Neural progenitor cell (in vitro differentiated cells): Measurements from ENCODE around the gene DOK5. TPM values are rescaled to one million over a fixed set of nuclear protein-coding genes. Genes with fewer than 3 reads are reported as not detected.

Experiments used
- DNase-seq: peaks from one replicate; pipeline ENCODE4 v3.0.0-alpha.2; 2016; ENCODE audit warnings: low spot score
- H2AFZ ChIP-seq: fragments of 200-600 bp; sonication (generic); replicated peaks from 2 replicates; pipeline ENCODE4 v1.6.1; 2016; ENCODE audit warnings: antibody characterized with exemption
- H3F3A ChIP-seq: fragments of 200-600 bp; sonication (generic); 2 replicates; pipeline ENCODE4 v1.6.1; 2016; ENCODE audit warnings: antibody characterized with exemption, low read depth
- H3K27ac ChIP-seq: fragments of 200-600 bp; sonication (generic); 2 replicates; pipeline ENCODE4 v1.5.1; 2016; ENCODE audit warnings: mild to moderate bottlenecking
- H3K27me3 ChIP-seq: fragments of 200-600 bp; sonication (generic); 2 replicates; pipeline ENCODE4 v1.6.1; 2016; ENCODE audit warnings: mild to moderate bottlenecking, moderate library complexity
- H3K36me3 ChIP-seq: fragments of 200-600 bp; sonication (generic); 2 replicates; pipeline ENCODE4 v1.5.1; 2016
- H3K4me1 ChIP-seq: fragments of 200-600 bp; sonication (generic); 2 replicates; pipeline ENCODE4 v1.6.1; 2016; ENCODE audit warnings: mixed run types
- H3K4me2 ChIP-seq: fragments of 200-600 bp; sonication (generic); 2 replicates; pipeline ENCODE4 v1.6.1; 2016
- H3K4me3 ChIP-seq: fragments of 200-600 bp; sonication (generic); 2 replicates; pipeline ENCODE4 v1.5.1; 2016
- H3K79me2 ChIP-seq: fragments of 200-600 bp; sonication (generic); 2 replicates; pipeline ENCODE4 v1.6.1; 2016; ENCODE audit warnings: low read depth
- H3K9ac ChIP-seq: fragments of 200-600 bp; sonication (generic); 2 replicates; pipeline ENCODE4 v1.6.1; 2016
- H3K9me3 ChIP-seq: fragments of 200-600 bp; sonication (generic); 2 replicates; pipeline ENCODE4 v1.5.1; 2016; ENCODE audit warnings: low read depth
- H4K20me1 ChIP-seq: fragments of 200-600 bp; sonication (generic); 2 replicates; pipeline ENCODE4 v1.6.1; 2016; ENCODE audit warnings: low read depth
- H3K27ac Mint-ChIP-seq: 3 replicates; pipeline ENCODE4 v1.8.0; 2021; ENCODE audit warnings: mixed read lengths
- H3K27me3 Mint-ChIP-seq: 2 replicates; pipeline ENCODE4 v1.8.0; 2022; ENCODE audit warnings: low read depth, mild to moderate bottlenecking, inconsistent platforms, moderate library complexity, mixed read lengths; ENCODE audit not compliant: insufficient read depth
- H3K36me3 Mint-ChIP-seq: 3 replicates; pipeline ENCODE4 v1.8.0; 2021; ENCODE audit warnings: mixed read lengths
- H3K4me1 Mint-ChIP-seq: 3 replicates; pipeline ENCODE4 v1.8.0; 2021; ENCODE audit warnings: mixed read lengths
- H3K4me3 Mint-ChIP-seq: 3 replicates; pipeline ENCODE4 v1.8.0; 2021; ENCODE audit warnings: mild to moderate bottlenecking, moderate library complexity, mixed read lengths
- H3K9me3 Mint-ChIP-seq: 3 replicates; pipeline ENCODE4 v1.8.0; 2020; ENCODE audit warnings: mixed read lengths
- EZH2 ChIP-seq: fragments of 200-600 bp; sonication (generic); IDR thresholded peaks from 2 replicates; pipeline ENCODE4 v1.6.1; 2017; ENCODE audit warnings: antibody characterized with exemption, mild to moderate bottlenecking, moderate library complexity
- EZH2phosphoT487 ChIP-seq: fragments of 200-600 bp; sonication (generic); IDR thresholded peaks from 2 replicates; pipeline ENCODE4 v1.6.1; 2017; ENCODE audit warnings: antibody characterized with exemption
- total RNA-seq: library from RNA; depleted of rRNA; stranded (reverse); fragments of >200 nt; gene quantifications from 2 replicates; pipeline ENCODE4 v1.2.3, GENCODE V29; 2015; ENCODE audit warnings: low replicate concordance
- TF ChIP-seq, protein P1 (sequence below): fragments of 200-600 bp; sonication (generic); IDR thresholded peaks from 2 replicates; pipeline ENCODE4 v1.5.1; 2017; ENCODE audit warnings: antibody characterized with exemption, mild to moderate bottlenecking

DOK5 gene
- total RNA-seq, 1 donor from 2014 or later, result 3.1 TPM

DNA sequence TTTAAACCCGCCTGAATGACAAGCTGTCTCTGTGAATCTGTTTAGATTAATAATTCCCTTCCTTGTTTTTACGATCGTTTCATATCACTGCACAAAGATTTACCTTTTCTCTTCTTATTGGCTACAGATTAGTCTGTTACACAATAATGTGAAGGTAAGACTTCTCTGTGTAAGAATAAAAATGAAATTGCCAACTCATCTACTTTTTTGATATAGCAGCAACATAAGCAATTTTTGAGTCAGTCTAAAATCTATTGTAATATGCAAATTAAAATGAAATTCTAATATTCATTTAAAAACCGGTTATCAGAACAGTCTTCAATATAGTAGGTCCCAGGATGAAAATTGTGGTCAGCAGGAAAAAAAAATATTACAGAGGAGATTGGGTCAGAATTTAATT, 155.2 kb downstream of the DOK5 start:
- peaks cover 6% of the 10 kb centered on the region for H3F3A ChIP-seq
- H3K4me1 Mint-ChIP-seq, result peaks cover 17% of the 10 kb centered on the region
- peaks cover 2% of the 10 kb centered on the region for H3K27me3 Mint-ChIP-seq

DNA sequence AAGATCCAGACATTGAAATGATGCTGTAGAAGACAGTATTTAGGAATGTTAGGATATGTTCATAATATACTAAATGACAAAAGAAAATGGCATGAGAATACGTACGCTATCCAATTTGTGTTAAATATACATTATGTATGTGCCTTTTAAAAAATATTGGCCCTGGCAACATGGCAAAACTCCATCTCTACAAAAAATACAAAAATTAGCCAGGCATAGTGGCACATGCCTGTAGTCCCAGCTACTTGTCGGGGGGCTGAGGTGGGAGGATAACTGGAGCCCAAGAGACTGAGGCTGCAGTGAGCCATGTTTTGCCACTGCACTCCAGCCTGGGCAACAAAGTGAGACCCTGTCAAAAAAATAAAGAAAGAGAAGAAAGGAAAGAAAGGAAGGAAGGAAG, 155.7 kb downstream of the DOK5 start:
- peaks cover 2% of the 10 kb centered on the region for H3K27me3 Mint-ChIP-seq
- peaks cover 11% of the 10 kb centered on the region for H3K9me3 Mint-ChIP-seq
- TF ChIP-seq, protein P1, sequence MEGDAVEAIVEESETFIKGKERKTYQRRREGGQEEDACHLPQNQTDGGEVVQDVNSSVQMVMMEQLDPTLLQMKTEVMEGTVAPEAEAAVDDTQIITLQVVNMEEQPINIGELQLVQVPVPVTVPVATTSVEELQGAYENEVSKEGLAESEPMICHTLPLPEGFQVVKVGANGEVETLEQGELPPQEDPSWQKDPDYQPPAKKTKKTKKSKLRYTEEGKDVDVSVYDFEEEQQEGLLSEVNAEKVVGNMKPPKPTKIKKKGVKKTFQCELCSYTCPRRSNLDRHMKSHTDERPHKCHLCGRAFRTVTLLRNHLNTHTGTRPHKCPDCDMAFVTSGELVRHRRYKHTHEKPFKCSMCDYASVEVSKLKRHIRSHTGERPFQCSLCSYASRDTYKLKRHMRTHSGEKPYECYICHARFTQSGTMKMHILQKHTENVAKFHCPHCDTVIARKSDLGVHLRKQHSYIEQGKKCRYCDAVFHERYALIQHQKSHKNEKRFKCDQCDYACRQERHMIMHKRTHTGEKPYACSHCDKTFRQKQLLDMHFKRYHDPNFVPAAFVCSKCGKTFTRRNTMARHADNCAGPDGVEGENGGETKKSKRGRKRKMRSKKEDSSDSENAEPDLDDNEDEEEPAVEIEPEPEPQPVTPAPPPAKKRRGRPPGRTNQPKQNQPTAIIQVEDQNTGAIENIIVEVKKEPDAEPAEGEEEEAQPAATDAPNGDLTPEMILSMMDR, result no peak
- TF ChIP-seq EZH2phosphoT487 (no peak), EZH2 (no peak)
- no peak for DNase-seq
- H4K20me1 ChIP-seq, result no peaks in the 10 kb centered on the region
- H3K4me3 ChIP-seq, result no peak overlapping the region
- no peaks in the 10 kb centered on the region for H3K27me3 ChIP-seq
- no peaks in the 10 kb centered on the region for H3K79me2 ChIP-seq
- no peak overlapping the region for H3K9ac ChIP-seq
- no peak overlapping the region for H3K4me2 ChIP-seq
- H3K36me3 ChIP-seq, result no peaks in the 10 kb centered on the region
- no peak overlapping the region for H3K4me3 Mint-ChIP-seq
- peaks cover 2% of the 10 kb centered on the region for H3K4me1 ChIP-seq
- no peak overlapping the region for H2AFZ ChIP-seq
- peaks cover 12% of the 10 kb centered on the region for H3K4me1 Mint-ChIP-seq
- no peak overlapping the region for H3K27ac ChIP-seq
- H3K9me3 ChIP-seq, result no peaks in the 10 kb centered on the region
- peaks cover 21% of the 10 kb centered on the region for H3K36me3 Mint-ChIP-seq
- peak overlapping the region; percentile 9 for H3K27ac Mint-ChIP-seq
- H3F3A ChIP-seq, result peaks cover 1% of the 10 kb centered on the region

More for the DNA sequence above, 155.2 kb downstream of the DOK5 start:
- no peak overlapping the region for H3K27ac Mint-ChIP-seq
- TF ChIP-seq EZH2 (no peak), EZH2phosphoT487 (no peak)
- peaks cover 10% of the 10 kb centered on the region for H3K9me3 Mint-ChIP-seq
- H3K4me3 Mint-ChIP-seq, result no peak overlapping the region
- no peaks in the 10 kb centered on the region for H3K27me3 ChIP-seq
- DNase-seq, result no peak
- H3K4me2 ChIP-seq, result no peak overlapping the region
- no peaks in the 10 kb centered on the region for H3K9me3 ChIP-seq
- peaks cover 6% of the 10 kb centered on the region for H3K4me1 ChIP-seq
- no peak overlapping the region for H2AFZ ChIP-seq
- no peak overlapping the region for H3K4me3 ChIP-seq
- H3K27ac ChIP-seq, result no peak overlapping the region
- H3K36me3 ChIP-seq, result no peaks in the 10 kb centered on the region
- H3K36me3 Mint-ChIP-seq, result peaks cover 20% of the 10 kb centered on the region
- H4K20me1 ChIP-seq, result no peaks in the 10 kb centered on the region
- H3K79me2 ChIP-seq, result no peaks in the 10 kb centered on the region
- H3K9ac ChIP-seq, result no peak overlapping the region

DNA sequence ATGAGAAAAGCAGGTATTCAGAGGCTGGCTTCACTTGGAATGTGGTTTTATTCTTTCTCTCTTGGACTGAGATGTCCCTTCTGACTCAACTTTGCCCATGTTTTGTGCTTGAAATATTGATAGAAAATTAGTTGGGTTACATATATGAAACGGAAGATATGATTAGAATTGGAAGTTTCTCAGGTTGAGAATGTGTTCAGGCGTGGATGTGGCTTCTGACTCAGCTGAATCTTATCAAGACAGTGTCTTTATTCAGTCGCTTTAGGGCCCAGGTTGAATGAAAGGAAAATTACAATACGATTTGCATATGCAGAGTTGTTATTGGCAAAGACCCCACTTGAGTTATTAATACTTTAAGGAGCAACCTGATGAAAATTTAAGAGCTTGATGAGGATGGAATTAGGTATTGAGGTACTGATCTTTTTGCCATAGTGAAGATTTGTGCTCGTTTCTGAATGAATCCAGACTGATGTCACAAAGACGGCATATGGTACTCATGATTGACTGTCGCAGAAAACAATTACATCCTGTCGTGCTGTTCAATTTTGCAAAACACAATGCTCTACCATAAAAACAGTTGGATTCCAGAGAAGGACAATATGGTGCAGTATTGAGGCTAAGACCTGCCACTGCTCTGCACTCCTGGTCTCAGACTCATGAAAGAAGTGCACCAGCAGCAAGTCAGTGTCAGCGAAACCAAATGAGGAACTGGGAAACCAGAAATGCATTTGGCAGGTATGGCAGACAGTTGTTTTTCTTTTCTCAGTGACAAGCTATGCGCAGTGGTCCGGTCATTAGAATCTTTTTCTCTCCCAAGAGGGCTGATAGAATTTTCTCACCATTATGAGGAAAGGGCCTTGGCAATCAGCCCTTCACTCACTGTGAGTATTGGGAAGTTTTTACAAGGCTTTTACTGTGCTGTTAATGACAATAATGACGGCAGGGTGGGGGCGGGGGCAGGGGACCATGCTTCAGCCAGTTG, 158.3 kb downstream of the DOK5 start:
- no peak for DNase-seq
- no peak overlapping the region for H3K27ac Mint-ChIP-seq
- H3K9me3 Mint-ChIP-seq, result peaks cover 16% of the 10 kb centered on the region
- H3K27me3 Mint-ChIP-seq, result peaks cover 2% of the 10 kb centered on the region
- no peak overlapping the region for H3K4me2 ChIP-seq
- no peaks in the 10 kb centered on the region for H3K36me3 ChIP-seq
- H3K27me3 ChIP-seq, result no peaks in the 10 kb centered on the region
- H3K79me2 ChIP-seq, result no peaks in the 10 kb centered on the region
- H4K20me1 ChIP-seq, result no peaks in the 10 kb centered on the region
- no peaks in the 10 kb centered on the region for H3F3A ChIP-seq
- no peak for TF ChIP-seq EZH2
- TF ChIP-seq EZH2phosphoT487, result no peak
- TF ChIP-seq, protein P1, result no peak
- no peaks in the 10 kb centered on the region for H3K4me1 ChIP-seq
- H3K27ac ChIP-seq, result no peak overlapping the region
- H3K4me1 Mint-ChIP-seq, result peaks cover 12% of the 10 kb centered on the region
- H3K36me3 Mint-ChIP-seq, result peaks cover 23% of the 10 kb centered on the region
- H2AFZ ChIP-seq, result no peak overlapping the region
- no peak overlapping the region for H3K4me3 Mint-ChIP-seq
- H3K9ac ChIP-seq, result no peak overlapping the region
- H3K4me3 ChIP-seq, result no peak overlapping the region
- H3K9me3 ChIP-seq, result no peaks in the 10 kb centered on the region

DNA sequence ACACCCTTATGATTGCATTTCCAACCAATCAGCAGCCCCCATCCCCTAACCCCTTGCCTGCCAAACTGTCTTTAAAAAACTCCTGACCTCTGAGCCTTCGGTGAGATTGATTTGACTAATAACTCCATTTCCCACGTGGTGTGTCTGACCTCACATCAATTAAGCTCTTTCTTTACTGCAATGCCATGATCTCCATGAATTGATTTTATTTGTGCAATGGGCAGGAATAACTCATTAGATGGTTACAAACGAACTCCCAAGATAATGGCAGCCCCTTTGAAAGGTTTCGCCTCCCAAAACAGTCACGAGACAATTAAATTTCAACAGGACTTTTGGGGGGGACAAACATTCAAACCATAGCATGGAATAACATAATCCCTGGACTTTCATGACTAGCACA, 161.2 kb downstream of the DOK5 start:
- Histone ChIP-seq H3K9ac (no peak overlapping the region), H3F3A (no peaks in the 10 kb centered on the region), H3K4me1 (no peaks in the 10 kb centered on the region), H3K27me3 (no peaks in the 10 kb centered on the region), H3K4me3 (no peak overlapping the region), H4K20me1 (no peaks in the 10 kb centered on the region), H3K79me2 (no peaks in the 10 kb centered on the region), H3K36me3 (no peaks in the 10 kb centered on the region), H3K27ac (no peak overlapping the region), H2AFZ (no peak overlapping the region), H3K9me3 (no peaks in the 10 kb centered on the region), H3K4me2 (no peak overlapping the region)
- Mint-ChIP-seq H3K27me3 (no peaks in the 10 kb centered on the region), H3K4me3 (no peak overlapping the region), H3K9me3 (peaks cover 16% of the 10 kb centered on the region), H3K27ac (no peak overlapping the region), H3K36me3 (peaks cover 24% of the 10 kb centered on the region), H3K4me1 (peaks cover 12% of the 10 kb centered on the region)
- TF ChIP-seq, protein P1, result no peak
- no peak for TF ChIP-seq EZH2phosphoT487
- TF ChIP-seq EZH2, result no peak
- no peak for DNase-seq
